GM12891 (cell line): ENCODE data around the gene BBS4.

ENCODE experiments used
- PAX5 ChIP-seq: IDR thresholded peaks from 2 replicates; pipeline ENCODE4 v1.6.1; 2011; ENCODE audit warnings: low read length, moderate library complexity, mild to moderate bottlenecking; ENCODE audit not compliant: insufficient read depth, severe bottlenecking
- POLR2A ChIP-seq: IDR thresholded peaks from 2 replicates; pipeline ENCODE4 v1.6.1; 2011; ENCODE audit warnings: low read depth, low read length, control low read depth
- POLR2AphosphoS5 ChIP-seq: IDR thresholded peaks from 2 replicates; pipeline ENCODE4 v1.6.1; 2011; ENCODE audit warnings: low read depth, low read length, control low read depth
- POU2F2 ChIP-seq: IDR thresholded peaks from 2 replicates; pipeline ENCODE4 v1.6.1; 2011; ENCODE audit warnings: low read depth, mild to moderate bottlenecking, control low read depth, low read length, moderate library complexity
- SPI1 ChIP-seq: IDR thresholded peaks from 2 replicates; pipeline ENCODE4 v1.6.1; 2011; ENCODE audit warnings: low read depth, low read length, control low read depth
- TAF1 ChIP-seq: IDR thresholded peaks from 2 replicates; pipeline ENCODE4 v1.6.1; 2011; ENCODE audit warnings: low read depth, low read length, control low read depth

DNA sequence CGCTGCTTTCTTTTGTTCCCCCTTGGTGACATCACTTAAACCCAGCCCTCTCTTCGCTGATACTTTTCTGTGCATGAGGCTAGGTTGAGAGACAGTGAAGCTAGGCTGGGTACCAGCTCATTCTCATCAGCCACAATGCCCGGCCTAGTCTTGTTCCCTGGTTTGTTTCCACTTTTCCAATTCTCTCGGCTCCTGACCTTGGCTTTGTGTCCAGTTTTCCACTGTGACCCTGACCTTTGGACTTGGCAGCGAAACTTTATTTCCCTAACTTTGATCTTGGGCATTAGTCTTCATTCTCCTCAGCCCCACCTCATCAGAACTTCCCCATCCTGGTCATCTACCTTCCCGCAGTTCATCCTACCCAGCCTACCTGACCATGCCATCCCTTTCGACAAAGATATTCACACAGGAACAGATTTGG lies 98.5 kb downstream of the BBS4 start:
- TF ChIP-seq POLR2A (no peak), SPI1 (no peak), POLR2AphosphoS5 (no peak), TAF1 (no peak), POU2F2 (no peak), PAX5 (no peak)
